MG63 (cell line): Measurements from ENCODE around the gene C10orf95. TPM values are rescaled to one million over a fixed set of nuclear protein-coding genes. Genes with fewer than 3 reads are reported as not detected.

Experiments
- DNase-seq: peaks from one replicate; pipeline ENCODE4 v3.0.0-alpha.2; 2020
- H3K27me3 ChIP-seq: fragments of 250-450 bp; sonication (Bioruptor Pico); 2 replicates; pipeline ENCODE4 v1.5.1; 2020; ENCODE audit warnings: mild to moderate bottlenecking, moderate library complexity
- H3K36me3 ChIP-seq: fragments of 250-450 bp; sonication (Bioruptor Pico); 2 replicates; pipeline ENCODE4 v1.5.1; 2020; ENCODE audit warnings: mild to moderate bottlenecking, moderate library complexity
- H3K4me3 ChIP-seq: fragments of 250-450 bp; sonication (Bioruptor Pico); 2 replicates; pipeline ENCODE4 v1.5.1; 2020; ENCODE audit warnings: mild to moderate bottlenecking, moderate library complexity
- H3K9me3 ChIP-seq: fragments of 250-450 bp; sonication (Bioruptor Pico); 2 replicates; pipeline ENCODE4 v1.5.1; 2020; ENCODE audit warnings: mild to moderate bottlenecking, moderate library complexity
- total RNA-seq: library from RNA; depleted of rRNA; stranded (reverse); fragments of >200 nt; shearing (Covaris generic); gene quantifications from 2 replicates; pipeline ENCODE4 v1.2.3, GENCODE V29; 2014; ENCODE audit warnings: low replicate concordance

The C10orf95 gene
- total RNA-seq, 1 experiment from 2014 or later: not detected

GRCh38 chr10:102450374-102451104, 804 bp downstream of the C10orf95 start:
- H3K36me3 ChIP-seq: peaks cover 2% of the 10 kb centered on the region; the same call in 1 of the 2 replicates
- H3K27me3 ChIP-seq: no peaks in the 10 kb centered on the region
- peak; percentile 84 for DNase-seq
- no peaks in the 10 kb centered on the region for H3K9me3 ChIP-seq
- peak overlapping the region; percentile 71 for H3K4me3 ChIP-seq

GRCh38 chr10:102450124-102450373, 1.3 kb downstream of the C10orf95 start:
- no peaks in the 10 kb centered on the region for H3K27me3 ChIP-seq
- DNase-seq: no peak
- peaks cover 2% of the 10 kb centered on the region; the same call in 1 of the 2 replicates for H3K36me3 ChIP-seq
- H3K9me3 ChIP-seq: no peaks in the 10 kb centered on the region
- H3K4me3 ChIP-seq: peak overlapping the region; percentile 71

GRCh38 chr10:102449321-102450123, 1.8 kb downstream of the C10orf95 start:
- H3K27me3 ChIP-seq: no peaks in the 10 kb centered on the region
- DNase-seq: peak; percentile 53

GRCh38 chr10:102444851-102445250, 6.5 kb downstream of the C10orf95 start:
- no peaks in the 10 kb centered on the region for H3K36me3 ChIP-seq
- no peak for DNase-seq
- H3K9me3 ChIP-seq: no peaks in the 10 kb centered on the region
- H3K4me3 ChIP-seq: no peak overlapping the region
- H3K27me3 ChIP-seq: no peaks in the 10 kb centered on the region

More at GRCh38 chr10:102449321-102450123, 1.8 kb downstream of the C10orf95 start:
- peaks cover 2% of the 10 kb centered on the region; the same call in 1 of the 2 replicates for H3K36me3 ChIP-seq
- H3K9me3 ChIP-seq: no peaks in the 10 kb centered on the region
- H3K4me3 ChIP-seq: peak overlapping the region; percentile 71

- DNase-seq: no peak
- H3K27me3 ChIP-seq: no peaks in the 10 kb centered on the region
- no peak overlapping the region for H3K4me3 ChIP-seq
- no peaks in the 10 kb centered on the region for H3K36me3 ChIP-seq
- no peaks in the 10 kb centered on the region for H3K9me3 ChIP-seq
These were observed 13.0 kb downstream of the C10orf95 start for GRCh38 chr10:102438374-102438773.

- DNase-seq: no peak
- H3K36me3 ChIP-seq: no peaks in the 10 kb centered on the region
- no peak overlapping the region for H3K4me3 ChIP-seq
- no peaks in the 10 kb centered on the region for H3K27me3 ChIP-seq
- H3K9me3 ChIP-seq: no peaks in the 10 kb centered on the region
These were observed 13.8 kb downstream of the C10orf95 start for GRCh38 chr10:102437515-102437914.

GRCh38 chr10:102436312-102436711, 15.0 kb downstream of the C10orf95 start:
- DNase-seq: no peak
- Histone ChIP-seq H3K4me3 (no peak overlapping the region), H3K27me3 (no peaks in the 10 kb centered on the region), H3K36me3 (no peaks in the 10 kb centered on the region), H3K9me3 (no peaks in the 10 kb centered on the region)

- Histone ChIP-seq H3K36me3 (peaks cover 4% of the 10 kb centered on the region; the same call in 1 of the 2 replicates), H3K9me3 (no peaks in the 10 kb centered on the region), H3K4me3 (peak overlapping the region; percentile 30), H3K27me3 (no peaks in the 10 kb centered on the region)
- no peak for DNase-seq
These were observed 15.7 kb downstream of the C10orf95 start for GRCh38 chr10:102435529-102436233.

GRCh38 chr10:102435133-102435497, 16.2 kb downstream of the C10orf95 start:
- no peaks in the 10 kb centered on the region for H3K27me3 ChIP-seq
- peaks cover 8% of the 10 kb centered on the region; the same call in 1 of the 2 replicates for H3K36me3 ChIP-seq
- no peak for DNase-seq
- H3K4me3 ChIP-seq: no peak overlapping the region
- H3K9me3 ChIP-seq: no peaks in the 10 kb centered on the region

GRCh38 chr10:102434394-102435132, 16.8 kb downstream of the C10orf95 start:
- no peak for DNase-seq
- no peaks in the 10 kb centered on the region for H3K27me3 ChIP-seq
- H3K4me3 ChIP-seq: no peak overlapping the region
- H3K36me3 ChIP-seq: peaks cover 8% of the 10 kb centered on the region; the same call in 1 of the 2 replicates
- H3K9me3 ChIP-seq: no peaks in the 10 kb centered on the region

- peaks cover 8% of the 10 kb centered on the region; the same call in 1 of the 2 replicates for H3K36me3 ChIP-seq
- H3K9me3 ChIP-seq: no peaks in the 10 kb centered on the region
- H3K4me3 ChIP-seq: no peak overlapping the region
- H3K27me3 ChIP-seq: no peaks in the 10 kb centered on the region
- no peak for DNase-seq
These were observed 17.7 kb downstream of the C10orf95 start for GRCh38 chr10:102433619-102434046.

GRCh38 chr10:102432162-102432950, 19.0 kb downstream of the C10orf95 start, which contains the start of gene CUEDC2:
CUEDC2 (minus strand) TSS chr10:102432574; CDS start chr10:102425188, 7,386 bp downstream.
- no peaks in the 10 kb centered on the region for H3K27me3 ChIP-seq
- H3K9me3 ChIP-seq: no peaks in the 10 kb centered on the region
- H3K4me3 ChIP-seq: peak within 1 kb of the TSS; percentile 77
- H3K36me3 ChIP-seq: peaks cover 8% of the 10 kb centered on the region; the same call in 1 of the 2 replicates
- peak; percentile 95 for DNase-seq

- Histone ChIP-seq H3K9me3 (no peaks in the 10 kb centered on the region), H3K27me3 (no peaks in the 10 kb centered on the region), H3K36me3 (peaks cover 8% of the 10 kb centered on the region; the same call in 1 of the 2 replicates), H3K4me3 (peak overlapping the region; percentile 77)
- no peak for DNase-seq
These were observed 19.8 kb downstream of the C10orf95 start for GRCh38 chr10:102431452-102432124.

GRCh38 chr10:102429468-102429867, 21.9 kb downstream of the C10orf95 start:
- H3K36me3 ChIP-seq: peaks cover 8% of the 10 kb centered on the region; the same call in 1 of the 2 replicates

GRCh38 chr10:102426803-102427287, 24.5 kb downstream of the C10orf95 start:
- Histone ChIP-seq H3K9me3 (no peaks in the 10 kb centered on the region), H3K4me3 (no peak overlapping the region), H3K27me3 (no peaks in the 10 kb centered on the region), H3K36me3 (peaks cover 13% of the 10 kb centered on the region)
- no peak for DNase-seq

More at GRCh38 chr10:102429468-102429867, 21.9 kb downstream of the C10orf95 start:
- no peaks in the 10 kb centered on the region for H3K27me3 ChIP-seq
- DNase-seq: no peak
- no peaks in the 10 kb centered on the region for H3K9me3 ChIP-seq
- H3K4me3 ChIP-seq: no peak overlapping the region
